Ascending aorta (tissue), 2 donors: ENCODE data around the gene ACHE. TPM values are rescaled to one million over a fixed set of nuclear protein-coding genes. Genes with fewer than 3 reads are reported as not detected.
"Not testable (repeated sequence)": the region's sequence is repeated elsewhere in the genome, so short reads cannot be mapped to it uniquely, and the experiment has no call there.

Source experiments
- DNase-seq, 2 donors: peaks; one replicate each; pipeline ENCODE4 v3.0.0-alpha.2; 2019; ENCODE audit warnings: low spot score in 2 of 2
- H3K27ac ChIP-seq, 2 donors: fragments of 200-600 bp; sonication (generic); one replicate each; pipeline ENCODE4 v1.5.1; 2016 to 2017; ENCODE audit warnings: mild to moderate bottlenecking in 1 of 2
- H3K27me3 ChIP-seq: fragments of 200-600 bp; sonication (generic); one replicate; pipeline ENCODE4 v1.5.1; 2017
- H3K36me3 ChIP-seq, 2 donors: fragments of 200-600 bp; sonication (generic); one replicate each; pipeline ENCODE4 v1.5.1; 2016
- H3K4me1 ChIP-seq, 2 donors: fragments of 200-600 bp; sonication (generic); one replicate each; pipeline ENCODE4 v1.5.1; 2016 to 2017; ENCODE audit warnings: mild to moderate bottlenecking in 1 of 2
- H3K4me3 ChIP-seq, 2 donors: fragments of 200-600 bp; sonication (generic); one replicate each; pipeline ENCODE4 v1.5.1; 2016 to 2017; ENCODE audit warnings: mild to moderate bottlenecking in 1 of 2
- H3K9me3 ChIP-seq, 2 donors: fragments of 200-600 bp; sonication (generic); one replicate each; pipeline ENCODE4 v1.5.1; 2016
- intact Hi-C: fragments of 100-400 bp; cut with DNase I; formaldehyde crosslinking; loops from one replicate; pipeline ENCODE4 v1.15.1; 2023
- total RNA-seq: library from RNA; depleted of rRNA; stranded (reverse); fragments of >200 nt; gene quantifications from one replicate; pipeline ENCODE4 v1.1.0, GENCODE V29; 2016
- TF ChIP-seq, protein P1 (sequence below), 3 experiments: fragments of 200-600 bp in 2 of 3; fragments of 450-650 bp in 1 of 3; sonication (generic) in 2 of 3; IDR thresholded peaks; one replicate each; pipeline ENCODE4 v1.5.1; 2016 to 2019; ENCODE audit warnings: antibody characterized with exemption in 3 of 3, mild to moderate bottlenecking in 1 of 3, moderate library complexity in 1 of 3

The ACHE gene
- total RNA-seq, 1 donor from 2014 or later, result 7.8 TPM

DNA sequence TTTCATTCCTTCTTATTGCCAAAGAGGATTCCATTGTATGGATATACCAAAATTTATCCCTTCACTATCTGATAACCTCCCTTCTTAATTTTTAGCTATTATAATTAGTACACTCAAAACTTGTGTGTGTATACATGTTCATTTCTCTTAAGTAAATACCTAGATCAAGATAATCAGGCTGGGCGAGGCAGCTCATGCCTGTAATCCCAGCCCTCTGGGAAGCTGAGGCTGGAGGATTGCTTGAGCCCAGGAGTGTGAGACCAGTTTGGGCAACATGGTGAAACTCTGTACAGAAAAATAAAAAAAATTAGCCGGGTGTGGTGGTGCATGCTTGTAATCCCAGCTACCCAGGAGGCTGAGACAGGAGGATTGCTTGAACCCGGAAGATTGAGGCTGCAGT is 15.8 kb upstream of the ACHE start:
- Histone ChIP-seq H3K27ac (no peak overlapping the region), H3K27me3 (no peaks in the 10 kb centered on the region), H3K4me3 (no peak overlapping the region), H3K4me1 (no peaks in the 10 kb centered on the region), H3K36me3 (no peaks in the 10 kb centered on the region), H3K9me3 (no peaks in the 10 kb centered on the region)
- intact Hi-C loops, result no loop called here
- DNase-seq, result no peak
- TF ChIP-seq, protein P1, sequence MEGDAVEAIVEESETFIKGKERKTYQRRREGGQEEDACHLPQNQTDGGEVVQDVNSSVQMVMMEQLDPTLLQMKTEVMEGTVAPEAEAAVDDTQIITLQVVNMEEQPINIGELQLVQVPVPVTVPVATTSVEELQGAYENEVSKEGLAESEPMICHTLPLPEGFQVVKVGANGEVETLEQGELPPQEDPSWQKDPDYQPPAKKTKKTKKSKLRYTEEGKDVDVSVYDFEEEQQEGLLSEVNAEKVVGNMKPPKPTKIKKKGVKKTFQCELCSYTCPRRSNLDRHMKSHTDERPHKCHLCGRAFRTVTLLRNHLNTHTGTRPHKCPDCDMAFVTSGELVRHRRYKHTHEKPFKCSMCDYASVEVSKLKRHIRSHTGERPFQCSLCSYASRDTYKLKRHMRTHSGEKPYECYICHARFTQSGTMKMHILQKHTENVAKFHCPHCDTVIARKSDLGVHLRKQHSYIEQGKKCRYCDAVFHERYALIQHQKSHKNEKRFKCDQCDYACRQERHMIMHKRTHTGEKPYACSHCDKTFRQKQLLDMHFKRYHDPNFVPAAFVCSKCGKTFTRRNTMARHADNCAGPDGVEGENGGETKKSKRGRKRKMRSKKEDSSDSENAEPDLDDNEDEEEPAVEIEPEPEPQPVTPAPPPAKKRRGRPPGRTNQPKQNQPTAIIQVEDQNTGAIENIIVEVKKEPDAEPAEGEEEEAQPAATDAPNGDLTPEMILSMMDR (IDR thresholded peaks at IDR 0.05), result no peak

DNA sequence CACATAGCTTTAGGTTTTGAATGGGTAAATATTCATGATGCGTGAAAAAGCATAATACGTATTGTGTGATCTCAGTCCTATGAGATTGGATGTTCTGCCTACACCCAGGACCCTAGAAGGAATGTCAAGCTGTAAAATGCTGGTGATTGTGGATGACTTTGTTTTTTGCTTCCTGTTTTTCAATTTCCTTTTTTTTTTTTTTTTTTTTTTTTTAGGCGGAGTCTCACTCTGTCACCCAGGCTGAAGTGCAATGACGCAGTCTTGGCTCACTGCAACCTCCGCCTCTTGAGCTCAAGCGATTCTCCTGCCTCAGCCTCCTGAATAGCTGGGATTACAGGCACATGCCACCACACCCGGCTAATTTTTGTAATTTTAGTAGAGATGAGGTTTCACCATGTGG is 14.8 kb upstream of the ACHE start:
- H3K27me3 ChIP-seq, H3K9me3 ChIP-seq, H3K27ac ChIP-seq, H3K4me1 ChIP-seq, intact Hi-C loops, H3K4me3 ChIP-seq, DNase-seq, H3K36me3 ChIP-seq: not testable (repeated sequence)

DNA sequence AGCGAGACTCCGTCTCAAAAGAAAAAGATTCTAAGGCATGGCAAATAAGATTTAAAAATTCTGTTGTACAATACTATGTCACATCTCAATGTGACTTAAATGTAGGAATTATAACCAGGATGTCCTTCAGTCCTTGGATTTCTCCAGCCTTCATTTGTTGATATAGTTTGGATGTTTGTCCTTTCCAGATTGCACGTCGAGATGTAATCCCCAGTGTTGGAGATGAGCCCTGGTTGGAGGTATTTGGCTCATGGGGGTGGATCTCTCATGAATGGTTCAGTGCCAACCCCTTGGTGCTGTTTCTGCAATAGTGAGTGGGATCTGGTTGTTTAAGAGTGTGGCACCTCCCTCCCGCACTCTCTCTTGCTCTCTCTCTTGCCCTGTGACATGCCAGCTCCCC is 12.8 kb upstream of the ACHE start:
- Histone ChIP-seq H3K4me3 (no peak overlapping the region), H3K4me1 (no peaks in the 10 kb centered on the region), H3K36me3 (no peaks in the 10 kb centered on the region), H3K27me3 (no peaks in the 10 kb centered on the region), H3K27ac (no peak overlapping the region), H3K9me3 (no peaks in the 10 kb centered on the region)
- TF ChIP-seq, protein P1 (IDR thresholded peaks at IDR 0.05), result no peak
- DNase-seq, result no peak
- intact Hi-C loops, result no loop called here

DNA sequence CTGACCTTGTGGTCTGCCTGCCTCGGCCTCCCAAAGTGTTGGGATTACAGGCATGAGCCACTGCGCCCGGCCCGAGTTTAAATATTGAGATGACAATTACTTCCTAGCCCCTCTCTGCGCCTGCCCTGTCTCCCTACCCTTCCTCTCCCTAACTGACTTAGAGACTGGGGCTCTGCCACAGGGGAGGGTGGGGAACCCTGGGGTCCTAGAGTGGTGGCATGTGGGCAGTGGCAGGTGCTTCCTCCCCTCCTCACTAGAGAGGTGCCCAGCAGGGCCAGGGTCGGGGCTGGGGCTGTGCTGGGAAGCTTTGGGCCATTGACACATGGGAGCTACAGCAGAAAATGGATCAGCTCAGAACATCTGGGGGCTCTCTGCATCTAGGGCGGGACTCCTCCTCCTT is 7.0 kb upstream of the ACHE start:
- Histone ChIP-seq H3K4me3 (no peak overlapping the region), H3K27ac (no peak overlapping the region), H3K4me1 (no peaks in the 10 kb centered on the region), H3K27me3 (no peaks in the 10 kb centered on the region), H3K9me3 (no peaks in the 10 kb centered on the region), H3K36me3 (no peaks in the 10 kb centered on the region)
- TF ChIP-seq, protein P1 (IDR thresholded peaks at IDR 0.05), result no peak
- intact Hi-C loops, result no loop called here
- no peak for DNase-seq

DNA sequence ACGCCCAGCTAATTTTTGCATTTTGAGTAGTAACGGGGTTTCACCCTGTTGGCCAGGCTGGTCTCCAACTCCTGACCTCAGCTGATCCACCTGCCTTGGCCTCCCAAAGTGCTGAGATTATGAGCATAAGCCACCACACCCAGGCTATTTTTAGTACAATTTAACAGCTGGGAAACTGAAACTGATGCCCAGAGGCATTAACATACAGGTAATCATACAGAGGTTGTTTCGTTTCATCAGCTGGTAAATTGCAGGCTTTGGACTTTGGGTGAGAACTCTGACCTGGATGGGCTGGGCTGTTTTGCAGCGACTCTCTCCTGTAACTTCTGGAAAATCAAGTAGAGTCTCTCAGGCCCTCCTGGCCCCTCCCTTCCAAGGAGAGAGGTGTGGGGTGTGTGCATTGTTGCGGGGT is 6.2 kb upstream of the ACHE start:
- Histone ChIP-seq H3K4me1 (no peaks in the 10 kb centered on the region), H3K9me3 (no peaks in the 10 kb centered on the region), H3K27me3 (no peaks in the 10 kb centered on the region), H3K27ac (no peak overlapping the region), H3K4me3 (no peak overlapping the region), H3K36me3 (no peaks in the 10 kb centered on the region)
- intact Hi-C loops, result no loop called here
- DNase-seq, result no peak
- TF ChIP-seq, protein P1 (IDR thresholded peaks at IDR 0.05), result no peak

DNA sequence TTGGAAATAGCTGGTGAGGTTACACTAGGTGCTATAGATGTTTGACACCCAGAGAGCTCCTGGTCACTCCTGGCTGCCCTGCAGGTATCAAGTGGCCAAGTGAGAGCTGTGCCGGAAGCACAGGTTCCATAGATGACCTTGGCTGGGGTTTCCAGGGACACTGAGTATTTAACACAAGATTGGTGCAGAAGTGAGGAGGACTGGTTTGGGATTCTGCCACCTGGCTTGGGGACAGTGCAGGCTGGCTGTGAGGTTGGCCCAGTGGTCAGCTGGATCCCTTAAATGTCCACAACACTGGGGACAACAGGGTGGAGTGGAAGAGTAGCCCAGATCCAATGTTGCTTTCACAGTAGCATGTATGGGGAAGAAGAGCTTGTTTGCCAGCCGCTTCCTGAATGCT is 5.3 kb upstream of the ACHE start:
- intact Hi-C loops, result no loop called here
- peaks cover 7% of the 10 kb centered on the region for H3K27me3 ChIP-seq
- TF ChIP-seq, protein P1 (IDR thresholded peaks at IDR 0.05), result no peak

More for the DNA sequence above, 5.3 kb upstream of the ACHE start:
- Histone ChIP-seq H3K27ac (no peak overlapping the region), H3K9me3 (no peaks in the 10 kb centered on the region), H3K36me3 (no peaks in the 10 kb centered on the region), H3K4me1 (peaks cover 0 to 4% of the 10 kb centered on the region in 2 donors), H3K4me3 (no peak overlapping the region)
- DNase-seq, result no peak
